HG03196 (cell line): ENCODE data around the gene ACSF2.
"Not testable (repeated sequence)": the region's sequence is repeated elsewhere in the genome, so short reads cannot be mapped to it uniquely, and the experiment has no call there.

Experiments used
- ATAC-seq: cut with Tn5 transposase; IDR thresholded peaks from one replicate; pipeline ENCODE4 v1.9.1; 2021; ENCODE audit not compliant: unreplicated experiment

The ACSF2 gene

GRCh38 chr17:50407921-50408320, 18.1 kb upstream of the ACSF2 start:
- no peak for ATAC-seq

DNA sequence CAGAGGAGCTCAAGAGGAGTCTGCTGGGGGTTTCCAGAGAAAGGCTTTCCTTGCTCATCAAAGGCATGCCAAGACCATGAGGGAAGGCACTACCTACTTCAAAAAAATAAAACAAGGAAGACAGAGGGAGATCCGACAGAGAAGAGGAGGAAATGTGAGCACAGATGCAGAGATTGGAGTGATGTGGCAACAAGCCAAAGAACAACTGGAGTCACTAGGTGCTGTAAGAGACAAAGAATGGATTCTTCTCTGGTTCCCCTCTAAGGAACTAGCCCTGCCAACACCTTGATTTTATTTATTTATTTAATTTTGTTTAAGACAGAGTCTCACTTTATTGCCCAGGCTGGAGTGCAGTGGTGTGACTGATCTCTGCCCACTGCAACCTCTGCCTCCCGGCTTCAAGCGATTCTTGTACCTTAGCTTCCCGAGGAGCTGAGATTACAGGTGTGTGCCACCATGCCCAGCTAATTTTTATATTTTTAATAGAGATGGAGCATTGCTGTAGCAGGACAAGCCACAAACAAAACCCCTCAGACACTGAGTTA, 13.8 kb upstream of the ACSF2 start:
- no peak for ATAC-seq

DNA sequence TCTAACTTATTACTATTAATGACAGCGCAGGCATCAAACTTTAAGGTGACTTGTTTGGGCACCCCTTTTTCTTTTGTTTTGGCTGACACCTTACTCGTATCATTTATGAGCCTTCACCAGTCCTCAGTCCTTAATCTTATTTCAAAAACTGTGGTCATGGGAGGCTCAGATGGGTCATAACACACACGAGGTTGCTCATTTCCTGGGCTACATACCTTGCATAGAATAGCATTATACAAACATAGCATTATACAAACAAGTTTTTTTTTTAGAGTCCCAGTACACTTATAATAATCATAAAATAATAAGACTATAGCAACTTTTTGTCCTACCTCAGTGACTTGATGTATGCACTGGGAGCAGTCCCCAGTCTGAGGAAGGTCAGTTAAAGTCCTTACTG, 11.2 kb upstream of the ACSF2 start:
- ATAC-seq, result no peak

DNA sequence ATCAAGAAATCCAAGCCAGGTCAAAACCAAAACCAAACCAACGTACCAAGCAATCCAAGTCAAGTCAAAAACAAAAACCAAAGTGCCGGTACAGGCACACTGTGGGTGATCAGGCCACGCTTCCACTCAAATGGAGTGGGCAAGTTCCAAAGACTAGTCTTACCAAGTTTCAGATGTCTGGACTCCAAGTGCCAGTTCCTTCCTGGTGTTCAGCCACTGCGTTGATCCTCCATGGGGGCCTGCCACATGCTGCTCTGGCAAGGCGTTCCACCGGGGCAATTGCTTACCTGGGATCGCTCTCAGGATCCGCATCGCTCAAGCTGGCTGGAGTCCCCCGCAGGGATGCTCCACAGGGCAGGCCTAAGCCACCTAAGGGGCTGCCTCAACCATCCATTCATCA, 6.4 kb upstream of the ACSF2 start:
- ATAC-seq, result not testable (repeated sequence)

DNA sequence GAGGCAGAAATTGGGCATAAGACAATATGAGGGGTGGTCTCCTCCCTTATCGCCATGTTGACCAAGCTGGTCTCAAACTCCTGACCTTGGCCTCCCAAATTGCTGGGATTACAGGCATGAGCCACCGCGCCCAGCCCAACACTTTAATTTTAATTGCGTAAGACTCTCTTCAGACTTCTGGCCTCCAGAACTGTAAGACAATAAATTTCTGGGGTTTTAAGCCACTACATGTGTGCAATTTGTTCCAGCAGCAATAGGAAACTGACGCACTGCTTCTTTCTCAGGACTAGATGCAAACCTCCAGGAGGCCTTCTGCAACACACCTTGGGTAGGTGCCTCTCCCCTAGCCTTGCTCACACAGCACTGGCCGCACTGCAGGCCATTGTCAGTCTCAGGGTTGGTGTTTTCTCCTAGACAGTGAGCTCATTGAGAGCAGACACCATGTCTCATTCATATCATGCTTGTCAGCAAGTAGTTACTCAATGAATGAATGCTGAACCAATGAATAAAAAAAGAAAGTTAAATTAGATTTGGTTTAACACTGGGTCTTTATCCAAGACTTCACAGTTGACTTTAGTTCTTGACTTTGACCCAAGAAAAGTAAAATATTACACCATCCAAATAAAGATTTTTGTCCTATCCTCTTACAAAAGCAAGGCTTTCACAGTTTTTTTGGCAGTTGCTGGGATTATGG, 5.5 kb upstream of the ACSF2 start:
- no peak for ATAC-seq

DNA sequence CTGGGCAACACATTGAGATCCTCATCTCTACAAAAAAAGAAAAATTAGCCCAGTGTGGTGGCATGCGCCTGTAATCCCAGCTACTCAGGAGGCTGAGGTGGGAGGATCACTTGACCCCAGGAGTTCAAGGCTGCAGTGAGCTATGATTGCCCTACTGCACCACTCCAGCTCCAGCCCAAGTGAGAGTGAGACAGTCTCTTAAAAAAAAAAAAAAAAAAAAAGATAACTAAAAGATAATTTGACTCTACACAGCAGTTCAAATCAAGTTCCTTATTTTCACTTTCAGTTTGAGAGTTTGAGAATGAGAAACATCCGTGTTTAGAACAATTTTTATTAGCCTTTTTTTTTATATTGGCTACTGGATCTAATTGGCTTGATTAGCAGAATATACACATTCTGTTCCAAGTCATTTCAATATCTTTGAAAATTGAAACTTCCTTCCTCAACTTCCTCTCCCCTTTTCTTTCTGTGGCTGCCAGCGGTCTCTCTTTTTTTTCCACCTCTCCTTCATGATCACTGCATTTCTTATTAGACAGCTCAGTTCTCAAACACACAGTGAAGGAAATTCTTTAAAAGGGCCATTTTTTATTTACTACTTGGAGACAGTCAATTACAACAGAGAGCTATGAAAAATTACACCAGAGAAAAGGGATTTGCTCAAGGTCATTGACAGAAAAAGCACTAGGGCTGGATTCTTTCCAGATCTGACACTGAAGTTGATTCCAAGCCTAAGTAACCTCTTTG, 4.5 kb upstream of the ACSF2 start:
- ATAC-seq, result no peak

DNA sequence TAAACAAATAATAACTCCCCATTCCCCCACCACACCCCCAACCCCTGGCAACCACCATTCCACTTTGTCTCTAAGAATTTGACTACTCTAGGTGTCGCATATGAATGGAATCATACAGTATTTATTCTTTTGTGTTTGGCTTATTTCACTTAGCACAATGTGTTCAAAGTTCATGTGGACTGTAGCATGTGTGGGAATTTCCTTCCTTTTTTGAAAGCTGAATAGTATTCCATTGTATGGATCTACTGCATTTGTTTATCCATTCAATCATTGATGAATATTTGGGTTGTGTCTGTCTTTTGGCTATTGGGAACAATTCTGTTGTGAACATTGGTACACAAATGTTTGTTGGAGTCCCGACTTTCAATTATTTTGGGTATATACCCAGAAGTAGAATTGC, 3.3 kb upstream of the ACSF2 start:
- ATAC-seq, result no peak

GRCh38 chr17:50423553-50424159, 2.4 kb upstream of the ACSF2 start:
- ATAC-seq, result no peak

- ATAC-seq, result no peak
Observed at GRCh38 chr17:50424246-50424995, 1.6 kb upstream of the ACSF2 start.

DNA sequence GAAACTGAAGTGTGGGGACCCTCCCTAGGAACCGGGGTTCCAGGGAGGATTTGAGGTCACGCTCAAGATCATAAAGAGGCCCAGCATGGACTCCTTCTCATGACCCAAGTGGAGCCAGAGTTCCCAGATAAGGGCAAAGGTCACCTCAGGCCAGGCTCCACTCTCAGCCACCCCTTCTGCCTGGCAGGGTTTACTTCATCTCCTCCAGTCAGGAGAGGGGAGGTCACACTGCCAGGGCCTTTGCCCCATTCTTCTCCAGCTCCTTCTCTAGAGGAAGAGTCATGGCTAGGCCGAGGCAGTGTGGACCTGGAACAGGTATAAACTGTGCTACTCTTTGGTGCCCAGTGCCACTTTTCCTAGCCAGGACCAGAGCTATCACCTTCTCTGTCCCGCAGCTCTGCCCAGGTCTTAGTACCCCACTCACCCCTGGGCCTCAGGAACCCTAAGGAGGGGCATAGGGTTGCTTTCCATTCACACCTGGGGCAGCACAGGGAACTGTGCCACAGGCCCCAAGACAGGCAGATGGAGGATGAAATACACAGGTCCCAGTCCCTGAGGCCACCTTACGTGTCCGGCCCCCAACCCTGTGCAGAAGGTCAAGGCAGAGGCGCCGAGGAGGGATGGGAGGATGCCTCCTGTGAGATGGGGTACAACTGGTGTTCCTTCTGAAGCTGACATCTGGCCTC, 879 bp upstream of the ACSF2 start:
- ATAC-seq, result no peak

GRCh38 chr17:50426472-50426782, 409 bp downstream of the ACSF2 start:
- no peak for ATAC-seq

GRCh38 chr17:50426814-50427787, 1.1 kb downstream of the ACSF2 start:
- ATAC-seq, result no peak

- ATAC-seq, result not testable (repeated sequence)
Observed at GRCh38 chr17:50428126-50428525, 2.1 kb downstream of the ACSF2 start.

DNA sequence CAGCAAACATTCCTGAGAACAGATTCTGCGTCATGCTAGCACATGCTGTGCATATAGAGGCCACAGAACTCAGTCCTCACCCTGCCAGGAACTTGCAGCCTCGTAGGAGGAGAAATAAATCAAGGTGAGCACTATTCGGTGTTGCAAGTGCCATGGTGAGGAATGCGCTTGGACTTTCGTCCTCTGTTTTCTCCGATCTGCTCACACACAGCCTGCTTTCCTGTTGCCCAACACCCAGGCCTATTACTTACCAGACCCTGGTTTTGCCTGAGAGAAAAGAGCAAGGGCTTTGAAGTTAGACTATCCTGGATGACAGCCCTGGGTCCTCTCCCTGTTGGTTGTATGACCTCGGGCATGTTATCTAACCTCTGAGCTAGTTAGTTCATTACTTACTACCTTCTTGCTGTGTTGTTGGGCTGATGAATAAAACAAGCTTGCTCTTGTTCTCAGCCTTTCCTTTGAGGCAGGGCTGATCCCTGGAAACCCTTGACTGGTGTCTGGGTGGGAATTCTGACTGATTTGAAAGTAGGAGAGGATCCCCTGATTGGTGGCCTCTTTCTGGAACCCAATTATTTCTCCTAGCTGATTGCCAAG, 2.9 kb downstream of the ACSF2 start:
- ATAC-seq, result no peak

DNA sequence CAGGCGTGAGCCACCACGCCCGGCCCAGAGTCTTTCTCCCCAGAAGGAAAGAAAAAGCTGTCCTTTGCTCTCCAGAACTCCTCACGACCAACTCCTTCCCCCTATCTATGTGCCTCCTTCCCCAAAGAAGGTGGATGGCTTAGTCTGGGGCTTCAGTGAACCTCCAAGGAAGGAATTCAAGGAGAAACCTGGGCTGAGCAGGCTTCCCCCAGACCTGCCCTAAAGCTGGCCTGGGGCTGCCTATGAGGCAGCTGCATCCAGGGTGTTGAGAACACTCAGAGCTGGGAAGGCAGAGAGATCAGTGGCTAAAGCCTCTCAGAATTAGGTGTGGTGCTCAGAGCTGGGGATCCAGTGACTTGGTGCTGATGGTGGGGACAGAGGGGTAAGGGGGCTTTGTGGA, 3.8 kb downstream of the ACSF2 start:
- ATAC-seq, result no peak

DNA sequence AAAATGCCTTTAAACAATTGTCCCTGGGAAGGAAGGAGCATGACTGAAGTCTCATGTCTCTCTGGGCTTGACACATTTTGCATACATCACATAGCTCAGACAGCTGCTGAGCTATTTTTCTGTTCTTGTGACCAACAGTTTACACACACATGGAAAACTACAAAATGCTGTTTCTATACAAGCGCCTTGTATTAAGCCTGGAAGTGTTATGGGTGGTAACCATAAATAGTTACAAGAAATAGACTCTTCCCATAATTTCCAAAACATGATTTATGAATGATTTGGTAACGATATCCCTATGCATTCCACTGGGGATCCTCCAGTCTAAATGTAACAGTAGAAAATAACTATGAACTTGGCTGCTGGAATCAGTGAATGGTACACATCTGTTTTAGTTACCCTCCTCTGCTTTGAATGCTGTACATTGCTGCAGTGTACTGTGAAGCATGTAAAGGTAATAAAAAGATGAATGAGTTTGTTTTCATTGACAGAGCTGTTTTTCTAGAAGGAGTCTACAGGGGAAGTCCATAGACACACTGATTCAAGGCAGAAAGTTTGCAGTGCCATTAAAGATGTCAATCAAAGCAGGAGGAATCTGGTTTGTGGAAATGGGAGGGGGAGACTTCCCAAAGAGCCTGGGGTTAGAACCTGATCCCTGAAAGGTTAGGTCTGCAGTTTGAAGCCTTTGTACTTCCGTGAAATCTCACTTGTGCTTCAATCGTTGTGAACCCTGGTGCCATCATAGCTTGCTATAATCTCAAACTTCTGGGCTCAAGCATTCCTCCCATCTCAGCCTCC, 5.0 kb downstream of the ACSF2 start:
- no peak for ATAC-seq

GRCh38 chr17:50432125-50432762, 6.2 kb downstream of the ACSF2 start:
- no peak for ATAC-seq

GRCh38 chr17:50437409-50437808, 11.4 kb downstream of the ACSF2 start:
- ATAC-seq, result no peak
